OCI-LY3 (cell line): ENCODE results near the gene AXIN2.

Experiments used
- H2AFZ ChIP-seq: fragments of 200-600, 300-600 bp; shearing (Covaris generic); 2 replicates; pipeline ENCODE4 v1.6.0; 2014; ENCODE audit warnings: antibody characterized with exemption, low read depth, low read length
- H3K27ac ChIP-seq: fragments of 200-600, 300-600 bp; sonication (generic); 2 replicates; pipeline ENCODE4 v1.5.1; 2014; ENCODE audit warnings: mild to moderate bottlenecking, low read length, moderate library complexity, mixed read lengths
- H3K27me3 ChIP-seq: fragments of 200-600, 300-600 bp; sonication (generic); 2 replicates; pipeline ENCODE4 v1.6.1; 2014; ENCODE audit warnings: low read depth, low read length, mixed read lengths
- H3K36me3 ChIP-seq: fragments of 200-600, 300-600 bp; sonication (generic); replicated peaks from 2 replicates; pipeline ENCODE3; 2014; ENCODE audit warnings: low read depth, low read length, mixed read lengths
- H3K4me1 ChIP-seq: fragments of 300-600, 200-600 bp; sonication (generic); 2 replicates; pipeline ENCODE4 v1.6.1; 2014; ENCODE audit warnings: low read length, mixed read lengths
- H3K4me2 ChIP-seq: fragments of 200-600, 300-600 bp; sonication (generic); 2 replicates; pipeline ENCODE4 v1.6.1; 2014; ENCODE audit warnings: low read length, mixed read lengths
- H3K4me3 ChIP-seq: fragments of 300-600, 200-600 bp; sonication (generic); 2 replicates; pipeline ENCODE4 v1.5.1; 2014; ENCODE audit warnings: antibody characterized with exemption, mild to moderate bottlenecking, low read length, moderate library complexity
- H3K79me2 ChIP-seq: fragments of 300-600, 200-600 bp; shearing (Covaris generic); 2 replicates; pipeline ENCODE4 v1.6.1; 2014; ENCODE audit warnings: mild to moderate bottlenecking, low read length, mixed read lengths
- H3K9ac ChIP-seq: fragments of 300-600, 200-600 bp; shearing (Covaris generic); 2 replicates; pipeline ENCODE4 v1.6.0; 2014; ENCODE audit warnings: mild to moderate bottlenecking, low read length, moderate library complexity
- H3K9me3 ChIP-seq: fragments of 200-600, 300-600 bp; shearing (Covaris generic); 2 replicates; pipeline ENCODE4 v1.6.1; 2014; ENCODE audit warnings: low read length, mixed read lengths; ENCODE audit not compliant: insufficient read depth
- H4K20me1 ChIP-seq: fragments of 200-600, 300-600 bp; sonication (generic); 2 replicates; pipeline ENCODE4 v1.6.1; 2016; ENCODE audit warnings: low read length, mixed read lengths; ENCODE audit not compliant: insufficient read depth
- CTCF ChIP-seq: fragments of 200-600, 300-600 bp; sonication (generic); IDR thresholded peaks from 2 replicates; pipeline ENCODE4 v1.5.1; 2014; ENCODE audit warnings: antibody characterized with exemption, low read length, low read depth
- EZH2phosphoT487 ChIP-seq: fragments of 200-600 bp; shearing (Covaris generic); IDR thresholded peaks from 2 replicates; pipeline ENCODE4 v1.6.1; 2018; ENCODE audit warnings: antibody characterized with exemption, mixed run types, low read depth

Gene AXIN2

GRCh38 chr17:65601881-65602280 is 40.4 kb upstream of the AXIN2 start:
- H3K4me2 ChIP-seq = no peak overlapping the region
- no peak overlapping the region for H3K27ac ChIP-seq
- H3K9me3 ChIP-seq = no peaks in the 10 kb centered on the region
- no peaks in the 10 kb centered on the region for H4K20me1 ChIP-seq
- no peak overlapping the region for H2AFZ ChIP-seq
- H3K79me2 ChIP-seq = no peaks in the 10 kb centered on the region
- no peak overlapping the region for H3K9ac ChIP-seq
- H3K4me1 ChIP-seq = no peaks in the 10 kb centered on the region
- H3K27me3 ChIP-seq = no peaks in the 10 kb centered on the region
- TF ChIP-seq EZH2phosphoT487 (no peak), CTCF (no peak)
- H3K36me3 ChIP-seq = no peaks in the 10 kb centered on the region
- no peak overlapping the region for H3K4me3 ChIP-seq

- Histone ChIP-seq H2AFZ (no peak overlapping the region), H3K79me2 (no peaks in the 10 kb centered on the region), H3K4me2 (no peak overlapping the region), H4K20me1 (no peaks in the 10 kb centered on the region), H3K9ac (no peak overlapping the region), H3K4me1 (no peaks in the 10 kb centered on the region), H3K27me3 (no peaks in the 10 kb centered on the region), H3K27ac (no peak overlapping the region), H3K9me3 (no peaks in the 10 kb centered on the region), H3K4me3 (no peak overlapping the region), H3K36me3 (no peaks in the 10 kb centered on the region)
- TF ChIP-seq CTCF (no peak), EZH2phosphoT487 (no peak)
These were observed 39.7 kb upstream of the AXIN2 start for GRCh38 chr17:65601145-65601544.

- Histone ChIP-seq H3K4me3 (no peak overlapping the region), H3K9me3 (no peaks in the 10 kb centered on the region), H3K4me2 (no peak overlapping the region), H3K27me3 (no peaks in the 10 kb centered on the region), H3K79me2 (no peaks in the 10 kb centered on the region), H3K36me3 (no peaks in the 10 kb centered on the region), H4K20me1 (no peaks in the 10 kb centered on the region), H3K4me1 (no peaks in the 10 kb centered on the region), H3K9ac (no peak overlapping the region), H2AFZ (no peak overlapping the region), H3K27ac (no peak overlapping the region)
- TF ChIP-seq CTCF (no peak), EZH2phosphoT487 (no peak)
These were observed 39.1 kb upstream of the AXIN2 start for GRCh38 chr17:65600518-65600917.

- H3K36me3 ChIP-seq = no peaks in the 10 kb centered on the region
- H3K4me2 ChIP-seq = no peak overlapping the region
- no peak overlapping the region for H3K27ac ChIP-seq
- no peaks in the 10 kb centered on the region for H3K9me3 ChIP-seq
- H3K4me1 ChIP-seq = peaks cover 4% of the 10 kb centered on the region
- H2AFZ ChIP-seq = no peak overlapping the region
- no peaks in the 10 kb centered on the region for H3K27me3 ChIP-seq
- no peak overlapping the region for H3K4me3 ChIP-seq
- TF ChIP-seq EZH2phosphoT487 (no peak), CTCF (no peak)
- no peaks in the 10 kb centered on the region for H3K79me2 ChIP-seq
- H4K20me1 ChIP-seq = no peaks in the 10 kb centered on the region
- H3K9ac ChIP-seq = no peak overlapping the region
These were observed 38.2 kb upstream of the AXIN2 start for GRCh38 chr17:65599650-65600049.
